WTC11 (cell line): ENCODE measurements around the gene RPL9. TPM values are rescaled to one million over a fixed set of nuclear protein-coding genes. Genes with fewer than 3 reads are reported as not detected.

Experiments used
- CDX4 ChIP-seq: fragments of 250-450 bp; sonication (Bioruptor Pico); IDR thresholded peaks from 2 replicates; pipeline ENCODE4 v1.9.0; 2021; ENCODE audit warnings: moderate library complexity, mild to moderate bottlenecking, inconsistent platforms, borderline replicate concordance
- CREM ChIP-seq: sonication (generic); formaldehyde crosslinking; IDR thresholded peaks from 2 replicates; pipeline ENCODE4 v1.8.1; 2022; ENCODE audit warnings: mild to moderate bottlenecking, missing genetic modification reagents, moderate library complexity
- ELF4 ChIP-seq: sonication (generic); formaldehyde crosslinking; IDR thresholded peaks from 2 replicates; pipeline ENCODE4 v1.8.1; 2022; ENCODE audit warnings: low read depth, mild to moderate bottlenecking, moderate library complexity, missing genetic modification reagents
- EMX1 ChIP-seq: fragments of 250-450 bp; sonication (Bioruptor Pico); IDR thresholded peaks from 2 replicates; pipeline ENCODE4 v1.8.0; 2021; ENCODE audit warnings: mild to moderate bottlenecking
- ESRRA ChIP-seq: sonication (generic); formaldehyde crosslinking; IDR thresholded peaks from 2 replicates; pipeline ENCODE4 v1.8.1; 2022; ENCODE audit warnings: mild to moderate bottlenecking, missing genetic modification reagents, borderline replicate concordance
- FOXP1 ChIP-seq: sonication (generic); formaldehyde crosslinking; IDR thresholded peaks from 2 replicates; pipeline ENCODE4 v1.8.0; 2022; ENCODE audit warnings: missing genetic modification reagents, mild to moderate bottlenecking, moderate library complexity, borderline replicate concordance
- JAZF1 ChIP-seq: fragments of 250-450 bp; sonication (Bioruptor Pico); IDR thresholded peaks from 2 replicates; pipeline ENCODE4 v1.9.0; 2021; ENCODE audit warnings: moderate library complexity, mild to moderate bottlenecking, inconsistent platforms
- KAT7 ChIP-seq: sonication (generic); formaldehyde crosslinking; IDR thresholded peaks from 2 replicates; pipeline ENCODE4 v1.8.1; 2023; ENCODE audit warnings: missing genetic modification reagents, mild to moderate bottlenecking, borderline replicate concordance
- NFYB ChIP-seq: sonication (generic); formaldehyde crosslinking; conservative IDR thresholded peaks from 2 replicates; pipeline ENCODE4 v1.8.0; 2022; ENCODE audit warnings: low read depth, missing genetic modification reagents
- NR3C1 ChIP-seq: sonication (generic); formaldehyde crosslinking; conservative IDR thresholded peaks from 2 replicates; pipeline ENCODE4 v1.8.1; 2023; ENCODE audit warnings: low read depth, mild to moderate bottlenecking, missing genetic modification reagents
- OVOL2 ChIP-seq: fragments of 250-450 bp; sonication (Bioruptor Pico); IDR thresholded peaks from 2 replicates; pipeline ENCODE4 v1.9.0; 2021; ENCODE audit warnings: mild to moderate bottlenecking, borderline replicate concordance
- PRDM15 ChIP-seq: sonication (generic); formaldehyde crosslinking; IDR thresholded peaks from 2 replicates; pipeline ENCODE4 v1.8.0; 2022; ENCODE audit warnings: missing genetic modification reagents
- PRRX2 ChIP-seq: fragments of 250-450 bp; sonication (Bioruptor Pico); IDR thresholded peaks from 2 replicates; pipeline ENCODE4 v1.8.0; 2021; ENCODE audit warnings: mild to moderate bottlenecking
- SMAD4 ChIP-seq: sonication (generic); formaldehyde crosslinking; IDR thresholded peaks from 2 replicates; pipeline ENCODE4 v1.8.0; 2022; ENCODE audit warnings: mild to moderate bottlenecking, missing genetic modification reagents
- ZBTB21 ChIP-seq: sonication (generic); formaldehyde crosslinking; IDR thresholded peaks from 2 replicates; pipeline ENCODE4 v1.8.1; 2023; ENCODE audit warnings: mild to moderate bottlenecking, missing genetic modification reagents, borderline replicate concordance
- ZNF138 ChIP-seq: sonication (generic); formaldehyde crosslinking; conservative IDR thresholded peaks from 2 replicates; pipeline ENCODE4 v1.8.1; 2022; ENCODE audit warnings: mild to moderate bottlenecking, moderate library complexity, missing genetic modification reagents
- ZNF281 ChIP-seq: sonication (generic); formaldehyde crosslinking; IDR thresholded peaks from 2 replicates; pipeline ENCODE4 v1.8.0; 2023; ENCODE audit warnings: mild to moderate bottlenecking, missing genetic modification reagents
- ZNF317 ChIP-seq: sonication (generic); formaldehyde crosslinking; IDR thresholded peaks from 2 replicates; pipeline ENCODE4 v1.8.1; 2023; ENCODE audit warnings: low read depth, mild to moderate bottlenecking, moderate library complexity, missing genetic modification reagents, borderline replicate concordance
- ZNF396 ChIP-seq: fragments of 250-450 bp; sonication (Bioruptor Pico); IDR thresholded peaks from 2 replicates; pipeline ENCODE4 v1.8.0; 2021; ENCODE audit warnings: mild to moderate bottlenecking, moderate library complexity, borderline replicate concordance
- ZNF416 ChIP-seq: fragments of 250-450 bp; sonication (Bioruptor Pico); IDR thresholded peaks from 2 replicates; pipeline ENCODE4 v1.9.0; 2021; ENCODE audit warnings: mild to moderate bottlenecking, inconsistent platforms
- ZNF425 ChIP-seq: fragments of 250-450 bp; sonication (Bioruptor Pico); conservative IDR thresholded peaks from 2 replicates; pipeline ENCODE4 v1.9.0; 2021; ENCODE audit warnings: mild to moderate bottlenecking
- ZSCAN18 ChIP-seq: fragments of 250-450 bp; sonication (Bioruptor Pico); IDR thresholded peaks from 2 replicates; pipeline ENCODE4 v2.1.2; 2022; ENCODE audit warnings: mild to moderate bottlenecking, moderate library complexity
- total RNA-seq: library from RNA; stranded (reverse); gene quantifications from 3 replicates; pipeline ENCODE4 v1.2.3, GENCODE V29; 2021
- TF ChIP-seq, protein P1 (sequence below): fragments of 250-450 bp; sonication (Bioruptor Pico); IDR thresholded peaks from 2 replicates; pipeline ENCODE4 v1.9.0; 2021; ENCODE audit warnings: mild to moderate bottlenecking
- TF ChIP-seq, protein P2 (sequence below): sonication (generic); formaldehyde crosslinking; IDR thresholded peaks from 2 replicates; pipeline ENCODE4 v1.8.1; 2023; ENCODE audit warnings: mild to moderate bottlenecking, missing genetic modification reagents

RPL9 gene
- total RNA-seq, 1 experiment from 2014 or later: 1,191 TPM

DNA sequence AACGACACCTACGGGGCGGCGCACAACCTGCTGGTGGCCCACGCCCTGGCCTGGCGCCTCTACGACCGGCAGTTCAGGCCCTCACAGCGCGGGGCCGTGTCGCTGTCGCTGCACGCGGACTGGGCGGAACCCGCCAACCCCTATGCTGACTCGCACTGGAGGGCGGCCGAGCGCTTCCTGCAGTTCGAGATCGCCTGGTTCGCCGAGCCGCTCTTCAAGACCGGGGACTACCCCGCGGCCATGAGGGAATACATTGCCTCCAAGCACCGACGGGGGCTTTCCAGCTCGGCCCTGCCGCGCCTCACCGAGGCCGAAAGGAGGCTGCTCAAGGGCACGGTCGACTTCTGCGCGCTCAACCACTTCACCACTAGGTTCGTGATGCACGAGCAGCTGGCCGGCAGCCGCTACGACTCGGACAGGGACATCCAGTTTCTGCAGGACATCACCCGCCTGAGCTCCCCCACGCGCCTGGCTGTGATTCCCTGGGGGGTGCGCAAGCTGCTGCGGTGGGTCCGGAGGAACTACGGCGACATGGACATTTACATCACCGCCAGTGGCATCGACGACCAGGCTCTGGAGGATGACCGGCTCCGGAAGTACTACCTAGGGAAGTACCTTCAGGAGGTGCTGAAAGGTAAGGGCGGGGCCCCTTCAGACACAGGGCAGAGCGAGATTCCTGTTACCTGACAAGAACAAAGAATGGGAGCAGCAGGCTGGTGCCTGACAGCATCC, 11.7 kb downstream of the RPL9 start (continued):
- no peak for TF ChIP-seq ZNF317 (CRISPR knock-in tag)
- no peak for TF ChIP-seq PRDM15 (CRISPR knock-in tag)
- peak; percentile 91; the same call in 1 of the 2 replicates for TF ChIP-seq FOXP1 (CRISPR knock-in tag)
- TF ChIP-seq EMX1 (CRISPR knock-in tag): no peak
- TF ChIP-seq PRRX2 (CRISPR knock-in tag): no peak
- TF ChIP-seq, protein P1, sequence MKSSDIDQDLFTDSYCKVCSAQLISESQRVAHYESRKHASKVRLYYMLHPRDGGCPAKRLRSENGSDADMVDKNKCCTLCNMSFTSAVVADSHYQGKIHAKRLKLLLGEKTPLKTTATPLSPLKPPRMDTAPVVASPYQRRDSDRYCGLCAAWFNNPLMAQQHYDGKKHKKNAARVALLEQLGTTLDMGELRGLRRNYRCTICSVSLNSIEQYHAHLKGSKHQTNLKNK: no peak
- TF ChIP-seq ZNF425 (CRISPR knock-in tag): no peak
- TF ChIP-seq ZNF396 (CRISPR knock-in tag): no peak
- no peak for TF ChIP-seq SMAD4 (CRISPR knock-in tag)
- peak; percentile 77; the same call in 1 of the 2 replicates for TF ChIP-seq CREM (CRISPR knock-in tag)
- no peak for TF ChIP-seq ZNF281 (CRISPR knock-in tag)
- no peak for TF ChIP-seq JAZF1 (CRISPR knock-in tag)
- TF ChIP-seq KAT7 (CRISPR knock-in tag): peak; percentile 96
- TF ChIP-seq NFYB (CRISPR knock-in tag): 0 out of 2 replicates have a peak, but pooled peaks have one; percentile 18
- peak; percentile 74; the same call in 1 of the 2 replicates for TF ChIP-seq ZNF138
- TF ChIP-seq ESRRA: peak; percentile 87
- TF ChIP-seq, protein P2, sequence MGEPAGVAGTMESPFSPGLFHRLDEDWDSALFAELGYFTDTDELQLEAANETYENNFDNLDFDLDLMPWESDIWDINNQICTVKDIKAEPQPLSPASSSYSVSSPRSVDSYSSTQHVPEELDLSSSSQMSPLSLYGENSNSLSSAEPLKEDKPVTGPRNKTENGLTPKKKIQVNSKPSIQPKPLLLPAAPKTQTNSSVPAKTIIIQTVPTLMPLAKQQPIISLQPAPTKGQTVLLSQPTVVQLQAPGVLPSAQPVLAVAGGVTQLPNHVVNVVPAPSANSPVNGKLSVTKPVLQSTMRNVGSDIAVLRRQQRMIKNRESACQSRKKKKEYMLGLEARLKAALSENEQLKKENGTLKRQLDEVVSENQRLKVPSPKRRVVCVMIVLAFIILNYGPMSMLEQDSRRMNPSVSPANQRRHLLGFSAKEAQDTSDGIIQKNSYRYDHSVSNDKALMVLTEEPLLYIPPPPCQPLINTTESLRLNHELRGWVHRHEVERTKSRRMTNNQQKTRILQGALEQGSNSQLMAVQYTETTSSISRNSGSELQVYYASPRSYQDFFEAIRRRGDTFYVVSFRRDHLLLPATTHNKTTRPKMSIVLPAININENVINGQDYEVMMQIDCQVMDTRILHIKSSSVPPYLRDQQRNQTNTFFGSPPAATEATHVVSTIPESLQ: no peak
- TF ChIP-seq OVOL2 (CRISPR knock-in tag): no peak
- no peak for TF ChIP-seq ELF4 (CRISPR knock-in tag)
- TF ChIP-seq NR3C1 (CRISPR knock-in tag): 0 out of 2 replicates have a peak, but pooled peaks have one; percentile 32
- TF ChIP-seq ZNF416: 0 out of 2 replicates have a peak, but pooled peaks have one; percentile 70
- TF ChIP-seq CDX4 (CRISPR knock-in tag): no peak
- TF ChIP-seq ZBTB21: no peak; the same call in 1 of the 2 replicates
- no peak for TF ChIP-seq ZSCAN18
